Immature natural killer cell (primary cell): Measurements from ENCODE around the gene HDGF. TPM values are rescaled to one million over a fixed set of nuclear protein-coding genes. Genes with fewer than 3 reads are reported as not detected.

Experiments used
- DNase-seq, 3 donors: peaks; one replicate each; pipeline ENCODE4 v3.0.0; 2022; ENCODE audit warnings: mixed read lengths in 1 of 3
- H3K27ac Mint-ChIP-seq, 6 donors: one replicate each; pipeline ENCODE4 v1.8.0; 2020; ENCODE audit warnings: mixed read lengths in 6 of 6, mild to moderate bottlenecking in 5 of 6, inconsistent platforms in 4 of 6, moderate library complexity in 3 of 6
- H3K27me3 Mint-ChIP-seq, 3 donors: one replicate each; pipeline ENCODE4 v1.8.0; 2020 to 2021; ENCODE audit warnings: low read depth in 3 of 3, mild to moderate bottlenecking in 3 of 3, mixed read lengths in 3 of 3, moderate library complexity in 3 of 3, inconsistent platforms in 1 of 3
- H3K36me3 Mint-ChIP-seq, 3 donors: one replicate each; pipeline ENCODE4 v1.8.0; 2020; ENCODE audit warnings: mixed read lengths in 3 of 3, inconsistent platforms in 2 of 3, mild to moderate bottlenecking in 2 of 3
- H3K4me1 Mint-ChIP-seq, 2 donors: one replicate each; pipeline ENCODE4 v1.8.0; 2020; ENCODE audit warnings: inconsistent platforms in 2 of 2, mild to moderate bottlenecking in 2 of 2, mixed read lengths in 2 of 2, moderate library complexity in 1 of 2
- H3K4me3 Mint-ChIP-seq, 5 donors: one replicate each; pipeline ENCODE4 v1.8.0; 2020; ENCODE audit warnings: mild to moderate bottlenecking in 5 of 5, mixed read lengths in 5 of 5, inconsistent platforms in 3 of 5, moderate library complexity in 3 of 5
- H3K9me3 Mint-ChIP-seq, 6 donors: one replicate each; pipeline ENCODE4 v1.8.0; 2020; ENCODE audit warnings: mild to moderate bottlenecking in 6 of 6, mixed read lengths in 6 of 6, inconsistent platforms in 4 of 6, moderate library complexity in 3 of 6
- polyA plus RNA-seq, 3 donors: library from polyadenylated mRNA; unstranded; fragments of 300-500 nt; fragmentation: Illumina TruSeq; gene quantifications; one replicate each; pipeline ENCODE4 v1.2.3, GENCODE V29; 2021

HDGF gene
- polyA plus RNA-seq, 3 donors from 2014 or later = 27.5 to 35.4 (median 32.4) TPM

DNA sequence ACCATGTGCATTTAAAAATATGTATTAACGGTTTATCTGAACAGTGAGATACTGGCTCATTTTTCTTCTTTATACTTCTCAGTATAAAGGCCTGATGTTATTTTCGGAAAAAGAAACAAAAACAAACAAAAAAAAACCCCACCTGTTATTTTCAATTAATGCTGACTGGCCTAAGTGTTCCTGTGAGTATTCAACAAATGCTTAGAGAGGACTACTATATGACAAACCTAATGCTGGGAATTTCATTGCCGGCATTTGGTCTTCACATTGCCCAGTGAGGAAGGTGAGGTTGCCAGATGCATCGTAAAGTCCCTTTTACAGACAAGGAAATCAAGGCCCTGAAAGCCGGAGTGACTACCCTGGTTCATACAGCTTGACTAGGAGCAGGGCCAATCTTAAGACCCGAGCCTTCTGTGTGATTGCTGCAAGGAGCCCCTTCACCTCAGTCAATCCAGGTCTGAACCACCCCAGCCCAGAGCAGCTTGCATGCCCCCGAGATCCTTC is 11.2 kb downstream of the HDGF start:
- H3K27ac Mint-ChIP-seq = peak overlapping the region; percentile 87 to 99 (median 98)
- no peak for DNase-seq
- peaks cover 22 to 25% of the 10 kb centered on the region in 2 donors for H3K4me1 Mint-ChIP-seq
- peaks cover 0 to 2% (median 0%) of the 10 kb centered on the region in 6 donors for H3K9me3 Mint-ChIP-seq
- H3K36me3 Mint-ChIP-seq = peaks cover 3 to 12% (median 3%) of the 10 kb centered on the region in 3 donors
- H3K27me3 Mint-ChIP-seq = peaks cover 0 to 8% (median 0%) of the 10 kb centered on the region in 3 donors
- H3K4me3 Mint-ChIP-seq = peak overlapping the region; percentile 95 to 97 (median 96)

DNA sequence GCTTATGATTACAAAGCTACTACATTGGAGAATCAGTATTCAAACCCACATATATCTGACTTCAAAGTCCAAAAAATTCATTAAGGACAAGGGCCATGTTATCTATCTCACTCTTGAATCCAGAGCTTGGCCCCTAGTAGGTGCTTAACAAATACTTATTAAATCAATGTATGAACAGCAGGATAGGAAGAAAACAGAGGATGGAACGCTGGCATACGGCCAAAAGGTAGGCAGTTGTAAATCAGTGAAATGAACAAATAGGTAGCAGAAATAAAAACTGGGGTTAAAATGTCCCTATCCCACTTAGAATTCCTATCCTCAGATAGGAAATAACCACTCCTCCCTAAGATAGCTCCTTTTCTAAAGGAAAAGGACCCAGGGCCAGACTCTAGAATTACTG is 12.6 kb downstream of the HDGF start:
- peaks cover 0 to 2% (median 0%) of the 10 kb centered on the region in 6 donors for H3K9me3 Mint-ChIP-seq
- H3K27ac Mint-ChIP-seq = peak overlapping the region in 5 of 6 donors; percentile 6 to 78 (median 71)
- peaks cover 3 to 9% (median 3%) of the 10 kb centered on the region in 3 donors for H3K36me3 Mint-ChIP-seq
- DNase-seq = no peak
- peaks cover 0 to 8% (median 0%) of the 10 kb centered on the region in 3 donors for H3K27me3 Mint-ChIP-seq
- peaks cover 21 to 22% of the 10 kb centered on the region in 2 donors for H3K4me1 Mint-ChIP-seq
- H3K4me3 Mint-ChIP-seq = peak overlapping the region in 4 of 5 donors; percentile 4 to 42 (median 39)

DNA sequence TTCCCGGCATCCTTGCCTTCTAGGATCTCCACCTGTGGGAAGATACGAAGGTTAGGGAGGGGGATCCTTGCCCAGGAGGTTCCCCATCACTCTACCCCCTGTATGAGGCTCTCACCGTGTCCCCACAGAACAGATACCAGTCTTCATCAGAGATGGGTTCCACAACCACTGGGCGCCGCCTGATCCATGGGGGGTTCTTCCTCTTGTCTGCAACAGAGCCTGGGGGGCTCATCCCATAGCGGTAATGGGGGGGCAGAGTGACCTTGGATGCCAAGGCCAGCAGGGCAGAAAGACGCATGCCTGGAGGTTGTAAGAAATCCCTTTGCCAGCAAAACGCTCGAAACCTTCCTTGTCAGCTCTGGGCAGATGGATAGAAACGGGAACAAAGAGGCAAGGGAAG is 13.1 kb downstream of the HDGF start:
- peaks cover 3 to 9% (median 3%) of the 10 kb centered on the region in 3 donors for H3K36me3 Mint-ChIP-seq
- peaks cover 0 to 2% (median 0%) of the 10 kb centered on the region in 6 donors for H3K9me3 Mint-ChIP-seq
- DNase-seq = no peak
- peak overlapping the region in 1 of 5 donors; percentile 6 for H3K4me3 Mint-ChIP-seq
- peak overlapping the region in 2 of 6 donors; percentile 6 to 63 for H3K27ac Mint-ChIP-seq
- H3K27me3 Mint-ChIP-seq = peaks cover 0 to 8% (median 0%) of the 10 kb centered on the region in 3 donors
- H3K4me1 Mint-ChIP-seq = peaks cover 21 to 22% of the 10 kb centered on the region in 2 donors

DNA sequence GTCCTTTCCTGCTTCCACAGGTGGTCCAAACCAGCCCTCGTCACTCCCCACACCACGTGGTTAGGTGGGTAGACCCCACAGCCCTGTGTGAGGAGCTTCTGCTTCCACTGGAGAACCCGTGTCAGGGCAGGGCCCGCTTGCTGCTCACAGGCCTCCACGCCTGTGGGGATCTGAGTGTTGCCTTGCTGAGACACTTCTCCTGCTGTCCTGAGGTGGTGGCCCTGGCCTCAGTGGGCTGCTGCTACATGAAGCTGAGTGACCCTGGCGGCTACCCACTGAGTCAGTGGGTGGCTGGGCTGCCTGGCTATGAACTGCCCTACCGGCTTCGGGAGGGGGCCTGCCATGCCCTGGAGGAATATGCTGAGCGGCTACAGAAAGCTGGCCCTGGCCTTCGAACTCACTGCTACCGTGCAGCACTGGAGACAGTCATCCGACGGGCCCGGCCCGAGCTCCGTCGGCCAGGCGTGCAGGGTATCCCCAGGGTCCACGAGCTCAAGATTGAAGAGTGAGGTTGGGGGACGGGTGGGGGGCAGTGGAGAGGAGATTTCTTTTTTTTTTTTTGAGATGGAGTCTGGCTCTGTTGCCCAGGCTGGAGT is 17.4 kb downstream of the HDGF start:
- peaks cover under 1 to 10% (median 6%) of the 10 kb centered on the region in 3 donors for H3K27me3 Mint-ChIP-seq
- peaks cover 10 to 12% of the 10 kb centered on the region in 2 donors for H3K4me1 Mint-ChIP-seq
- peaks cover 0 to 11% (median 4%) of the 10 kb centered on the region in 3 donors for H3K36me3 Mint-ChIP-seq
- no peak overlapping the region for H3K4me3 Mint-ChIP-seq
- H3K9me3 Mint-ChIP-seq = peaks cover 0 to 2% (median 0%) of the 10 kb centered on the region in 6 donors
- H3K27ac Mint-ChIP-seq = peak overlapping the region in 1 of 6 donors; percentile 45
- no peak for DNase-seq

DNA sequence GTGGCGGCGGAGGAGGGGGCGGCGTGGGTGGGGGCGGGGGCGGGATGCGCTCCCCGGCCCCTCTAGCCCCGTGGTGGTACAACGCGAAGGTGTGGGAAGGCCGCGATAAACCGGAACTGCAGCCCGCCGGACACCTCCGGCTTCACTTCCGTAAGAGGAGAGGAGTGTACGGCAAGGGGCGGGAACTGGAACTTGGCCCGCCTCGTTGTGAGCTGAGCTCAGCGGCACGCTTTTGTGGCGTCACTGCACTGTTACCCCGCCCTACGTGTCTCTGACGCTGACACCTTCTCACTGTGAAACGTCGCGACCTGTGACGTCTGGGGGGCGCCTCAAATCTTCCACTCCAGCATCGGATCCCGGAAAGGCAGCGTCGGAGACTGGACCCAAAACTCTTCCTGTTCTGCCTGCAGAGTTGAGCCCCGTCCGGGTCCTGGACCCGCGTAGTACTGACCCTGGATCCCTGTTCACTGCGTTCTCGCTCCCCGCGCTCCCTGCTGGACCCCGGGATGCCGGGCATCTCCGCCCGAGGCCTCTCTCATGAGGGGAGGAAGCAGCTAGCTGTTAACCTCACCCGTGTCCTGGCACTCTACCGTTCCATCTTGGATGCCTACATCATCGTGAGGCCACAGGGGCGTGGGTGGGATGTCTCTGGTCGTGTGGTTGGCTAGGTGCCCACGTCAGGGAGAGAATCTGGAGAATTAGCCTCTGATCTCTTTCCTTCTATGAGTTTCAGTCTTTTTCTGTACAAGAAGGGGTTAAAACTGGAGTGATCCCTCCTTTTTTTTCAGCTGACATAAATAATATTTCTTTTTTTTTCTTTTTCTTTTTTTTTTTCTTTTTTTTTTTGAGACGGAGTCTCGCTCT is 22.6 kb downstream of the HDGF start, which contains the start of gene ISG20L2:
TSS of gene ISG20L2 (minus strand) at position 168 of the 864 bp plus-strand sequence. CDS start 1,114 bp downstream, outside the sequence.
- Mint-ChIP-seq H3K36me3 (peaks cover 4 to 12% (median 7%) of the 10 kb centered on the region in 3 donors), H3K4me1 (peaks cover 12 to 28% of the 10 kb centered on the region in 2 donors), H3K4me3 (no peak within 1 kb of the TSS), H3K9me3 (no peaks in the 10 kb centered on the region), H3K27ac (peak within 1 kb of the TSS in 2 of 6 donors; percentile 96 to 100), H3K27me3 (peaks cover 10 to 25% (median 16%) of the 10 kb centered on the region in 3 donors)
- DNase-seq = peak; percentile 95 to 97 (median 97)

DNA sequence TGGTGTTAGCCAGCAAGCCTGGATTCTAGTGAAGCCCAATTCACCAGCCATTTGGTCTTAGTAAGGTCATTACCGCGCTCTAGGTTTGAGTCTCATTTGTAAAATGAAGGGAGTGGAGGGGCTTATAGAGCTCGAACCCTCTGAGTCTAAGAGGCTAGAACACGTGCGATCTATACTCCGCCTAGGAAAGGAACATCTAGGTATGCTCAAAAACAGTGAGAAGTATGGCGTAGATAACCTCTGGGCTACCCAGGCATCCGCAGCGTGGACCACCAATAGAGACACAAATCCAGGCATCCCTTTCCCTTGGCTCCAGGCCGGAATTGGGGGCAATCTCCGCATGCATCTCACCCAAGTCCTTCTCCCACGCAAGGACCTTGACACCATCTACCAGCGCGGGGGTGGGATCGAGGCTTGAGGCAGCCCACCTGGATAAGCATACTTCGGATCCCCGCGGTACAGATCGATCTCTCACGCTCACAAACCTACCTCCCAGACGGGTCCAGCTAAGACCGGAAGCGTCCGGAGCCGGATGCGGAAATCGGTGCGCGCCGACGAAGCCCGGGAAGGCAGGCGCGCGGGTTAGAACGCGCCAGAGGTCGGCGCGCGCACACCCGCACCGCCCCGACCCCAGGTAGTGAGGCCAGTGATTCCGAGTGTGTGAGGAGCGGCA is 23.4 kb downstream of the HDGF start, which contains the start of gene METTL25B:
TSS of gene METTL25B (plus strand) at position 544 of the 673 bp plus-strand sequence. CDS start 636 bp downstream, outside the sequence.
- Mint-ChIP-seq H3K4me1 (peaks cover 12 to 35% of the 10 kb centered on the region in 2 donors), H3K4me3 (no peak within 1 kb of the TSS), H3K36me3 (peaks cover 4 to 17% (median 14%) of the 10 kb centered on the region in 3 donors), H3K9me3 (no peaks in the 10 kb centered on the region), H3K27me3 (peaks cover 10 to 27% (median 16%) of the 10 kb centered on the region in 3 donors), H3K27ac (peak within 1 kb of the TSS in 2 of 6 donors; percentile 96 to 100)
- no peak for DNase-seq

DNA sequence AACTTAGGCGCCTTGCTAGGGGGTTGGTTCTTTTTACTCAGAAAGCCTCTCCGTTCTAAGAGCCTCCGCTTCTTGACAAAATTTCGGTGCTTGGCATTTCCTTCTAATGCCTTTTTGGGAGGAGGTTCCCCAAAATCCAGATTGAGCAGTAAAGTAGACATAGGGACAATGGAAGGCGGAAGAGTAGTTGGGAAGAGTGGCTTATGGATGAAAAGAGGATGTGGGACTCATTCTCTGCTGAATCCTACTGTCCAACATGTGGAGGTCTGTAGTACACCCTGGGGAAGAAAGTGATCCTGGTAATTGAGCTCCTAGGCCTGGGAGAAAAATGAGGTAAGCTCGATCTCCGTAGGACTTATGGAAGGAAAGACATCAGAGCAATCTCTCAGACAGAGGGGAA is 24.0 kb downstream of the HDGF start:
- DNase-seq = no peak
- Mint-ChIP-seq H3K27ac (peak overlapping the region in 2 of 6 donors; percentile 96 to 100), H3K9me3 (no peaks in the 10 kb centered on the region)

DNA sequence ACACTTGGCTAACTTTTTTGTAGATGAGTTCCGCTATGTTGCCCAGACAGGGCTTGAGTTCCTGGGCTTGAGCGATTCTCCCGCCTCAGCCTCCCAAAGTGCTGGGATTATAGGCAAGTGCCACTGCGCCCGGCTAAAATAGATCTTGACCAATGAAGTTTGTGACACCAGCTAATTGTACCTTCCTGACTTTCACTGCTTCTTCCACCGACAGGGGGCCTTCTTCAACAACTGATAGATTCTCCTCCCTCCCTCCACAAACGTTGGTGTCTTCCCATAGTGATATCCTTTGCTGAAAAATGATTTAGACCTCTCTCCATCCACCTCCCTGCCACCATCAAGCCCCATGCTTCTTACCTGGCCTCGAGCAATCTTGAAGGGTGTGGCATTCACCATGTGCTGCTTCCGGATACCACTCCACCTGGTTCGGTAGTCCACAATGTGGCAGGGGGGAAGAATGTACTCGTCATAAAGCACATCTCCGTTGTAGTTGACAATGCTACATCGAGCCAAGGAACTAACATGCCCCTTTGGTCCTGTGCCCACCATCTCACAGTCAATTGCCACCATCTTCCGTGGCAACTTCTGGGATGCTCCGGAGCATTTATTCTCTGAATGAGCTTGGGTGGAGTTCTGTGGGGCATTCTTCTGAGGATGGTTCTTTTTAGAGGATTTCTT is 24.8 kb downstream of the HDGF start:
- Mint-ChIP-seq H3K4me3 (no peak overlapping the region), H3K9me3 (no peaks in the 10 kb centered on the region), H3K36me3 (peaks cover 0 to 14% (median 14%) of the 10 kb centered on the region in 3 donors), H3K4me1 (peaks cover 12 to 35% of the 10 kb centered on the region in 2 donors), H3K27ac (no peak overlapping the region), H3K27me3 (peaks cover 12 to 24% (median 16%) of the 10 kb centered on the region in 3 donors)
- DNase-seq = peak in 2 of 3 donors; percentile 28 to 42

More for the DNA sequence above, 24.0 kb downstream of the HDGF start:
- Mint-ChIP-seq H3K27me3 (peaks cover 12 to 24% (median 16%) of the 10 kb centered on the region in 3 donors), H3K4me3 (no peak overlapping the region), H3K36me3 (peaks cover 0 to 14% (median 14%) of the 10 kb centered on the region in 3 donors), H3K4me1 (peaks cover 12 to 35% of the 10 kb centered on the region in 2 donors)

DNA sequence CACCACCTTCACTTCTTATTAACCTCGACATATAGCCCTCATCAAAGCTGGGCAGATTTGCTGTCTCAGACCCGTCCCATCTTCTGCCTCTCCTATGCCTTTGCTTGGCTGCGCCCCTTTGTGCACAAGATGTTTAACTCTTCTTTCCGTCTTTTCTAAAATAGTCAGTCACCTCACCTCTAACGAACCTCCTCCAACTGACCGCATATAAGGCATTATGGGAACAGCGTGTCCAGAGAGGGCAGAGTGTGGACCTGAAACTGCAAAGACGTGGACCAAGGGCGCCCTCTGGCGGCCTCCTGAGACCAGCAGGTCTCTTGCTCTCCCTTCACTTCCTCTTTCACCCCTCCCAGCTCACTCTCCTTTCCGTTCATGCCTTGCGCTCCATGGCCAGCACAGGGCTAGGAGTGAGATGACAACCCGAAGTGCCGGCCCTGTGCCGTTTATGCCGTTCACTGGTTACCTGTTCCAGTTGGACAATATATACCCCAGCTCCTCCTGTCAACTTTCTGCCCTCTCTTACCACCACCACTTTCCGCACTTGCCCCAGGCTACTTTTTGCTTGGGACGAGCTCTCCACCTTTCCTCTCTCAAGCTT is 25.7 kb downstream of the HDGF start:
- H3K4me1 Mint-ChIP-seq = peaks cover 12 to 35% of the 10 kb centered on the region in 2 donors
- peaks cover 12 to 24% (median 16%) of the 10 kb centered on the region in 3 donors for H3K27me3 Mint-ChIP-seq
- H3K36me3 Mint-ChIP-seq = peaks cover 3 to 17% (median 14%) of the 10 kb centered on the region in 3 donors
- peak; percentile 76 to 79 (median 77) for DNase-seq
- no peaks in the 10 kb centered on the region for H3K9me3 Mint-ChIP-seq
- no peak overlapping the region for H3K27ac Mint-ChIP-seq
- H3K4me3 Mint-ChIP-seq = no peak overlapping the region

DNA sequence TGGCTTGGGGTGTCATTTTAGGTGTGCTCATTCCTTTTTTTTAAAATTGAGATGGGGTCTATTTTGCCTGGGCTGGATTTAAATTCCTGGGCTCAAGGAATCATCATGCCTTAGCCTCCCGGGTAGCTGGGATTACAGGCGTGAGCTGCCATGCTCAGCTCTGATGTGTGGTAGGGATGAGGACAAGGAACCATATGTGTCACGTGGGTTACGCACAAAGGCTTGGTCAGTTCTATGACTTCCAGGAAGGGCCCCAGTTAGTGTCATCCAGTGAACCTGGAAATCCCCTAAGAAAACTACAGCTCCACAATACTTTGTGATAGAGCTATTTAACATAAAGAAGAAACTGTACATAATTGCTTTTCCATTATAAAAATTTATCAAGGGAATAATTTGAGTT is 29.9 kb downstream of the HDGF start:
- peaks cover 0 to 3% (median 2%) of the 10 kb centered on the region in 3 donors for H3K27me3 Mint-ChIP-seq
- H3K9me3 Mint-ChIP-seq = no peaks in the 10 kb centered on the region
- no peak for DNase-seq
- H3K36me3 Mint-ChIP-seq = peaks cover 7 to 22% (median 18%) of the 10 kb centered on the region in 3 donors
- no peak overlapping the region for H3K27ac Mint-ChIP-seq
- H3K4me1 Mint-ChIP-seq = peaks cover 3 to 16% of the 10 kb centered on the region in 2 donors
- no peak overlapping the region for H3K4me3 Mint-ChIP-seq

DNA sequence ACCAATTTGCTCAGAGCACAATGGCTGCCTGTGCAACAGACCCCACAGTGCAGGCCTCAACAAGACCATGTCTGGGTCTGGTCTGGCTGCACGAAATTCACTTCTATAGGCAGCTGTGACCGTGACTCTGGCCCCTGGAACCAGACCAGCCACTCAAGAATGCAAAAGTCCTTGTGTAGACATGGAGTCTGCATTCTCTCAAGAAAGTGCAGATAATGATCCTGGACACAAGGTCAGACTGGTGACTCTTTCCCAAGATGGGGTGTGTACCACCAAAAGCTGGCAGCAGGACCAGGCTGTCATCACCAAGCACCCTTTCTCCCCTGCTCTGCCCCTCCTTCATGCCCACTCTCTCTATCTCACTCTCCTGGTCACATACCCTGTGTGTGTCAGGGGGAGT is 30.3 kb downstream of the HDGF start:
- peaks cover 0 to 3% (median 0%) of the 10 kb centered on the region in 6 donors for H3K9me3 Mint-ChIP-seq
- peaks cover 0 to 3% (median 2%) of the 10 kb centered on the region in 3 donors for H3K27me3 Mint-ChIP-seq
- peaks cover 7 to 22% (median 18%) of the 10 kb centered on the region in 3 donors for H3K36me3 Mint-ChIP-seq
- no peak overlapping the region for H3K27ac Mint-ChIP-seq
- no peak overlapping the region for H3K4me3 Mint-ChIP-seq
- no peak for DNase-seq
- peaks cover 3 to 16% of the 10 kb centered on the region in 2 donors for H3K4me1 Mint-ChIP-seq

DNA sequence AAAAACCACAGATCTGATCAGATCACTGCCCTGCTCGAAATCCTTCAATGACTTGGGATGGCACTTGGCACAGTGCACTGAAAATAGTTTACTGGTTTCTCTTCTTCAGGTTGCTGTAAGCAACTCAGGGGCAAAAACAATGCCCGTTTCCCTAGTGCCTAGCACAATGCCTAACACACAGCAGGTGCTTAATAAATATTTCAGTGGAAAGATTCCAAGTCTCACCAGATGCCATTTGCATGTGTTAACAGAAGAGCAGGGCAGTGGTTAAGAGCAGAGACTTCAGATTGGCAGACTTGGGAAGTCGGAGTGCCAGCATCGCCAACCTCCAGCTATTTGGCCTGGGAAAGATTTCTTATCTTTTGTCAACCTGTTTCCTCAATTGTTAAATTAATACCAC is 34.1 kb downstream of the HDGF start:
- H3K36me3 Mint-ChIP-seq = peaks cover 4 to 20% (median 16%) of the 10 kb centered on the region in 3 donors
- H3K27ac Mint-ChIP-seq = peak overlapping the region in 3 of 6 donors; percentile 7 to 12 (median 9)
- DNase-seq = no peak
- H3K4me1 Mint-ChIP-seq = peaks cover 0 to 3% of the 10 kb centered on the region in 2 donors
- peaks cover 0 to 1% (median 0%) of the 10 kb centered on the region in 3 donors for H3K27me3 Mint-ChIP-seq
- peaks cover 0 to 3% (median 0%) of the 10 kb centered on the region in 6 donors for H3K9me3 Mint-ChIP-seq
- H3K4me3 Mint-ChIP-seq = no peak overlapping the region
